ENCODE data around the gene LPP.

LPP gene

DNA sequence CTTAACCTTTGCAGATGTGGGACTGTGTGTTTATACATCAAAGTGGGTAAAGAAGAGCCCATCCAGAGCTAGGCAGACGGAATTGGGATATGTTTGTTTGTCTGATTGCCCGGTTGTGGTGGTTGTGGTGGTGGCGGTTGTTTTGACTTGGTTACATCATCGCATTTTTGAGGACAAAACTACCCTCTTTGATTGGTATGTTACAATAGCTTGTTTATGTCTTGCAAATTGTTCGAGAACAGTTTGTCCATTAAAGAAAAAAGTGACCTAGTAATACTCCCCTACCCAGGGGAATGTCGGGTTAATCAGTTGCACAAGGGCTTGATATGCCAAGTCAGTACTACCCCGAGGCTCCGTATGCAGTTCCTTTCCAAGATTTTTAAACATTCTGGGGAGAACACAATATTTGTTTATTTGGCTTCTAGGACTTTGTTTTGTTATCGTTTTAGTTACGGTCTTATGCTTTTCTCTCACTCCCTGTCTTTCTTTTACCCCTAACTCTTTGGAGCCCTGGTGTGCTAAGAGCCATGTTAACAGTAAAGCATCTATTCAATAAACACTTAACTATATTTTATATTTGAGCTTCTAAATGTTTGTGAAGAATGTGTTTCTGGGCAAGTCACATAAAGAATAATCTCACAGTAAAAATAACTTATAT, 315.4 kb downstream of the LPP start:
- DNase-seq (ENCODE audit: low read depth): no peak
- TF ChIP-seq, protein P1, sequence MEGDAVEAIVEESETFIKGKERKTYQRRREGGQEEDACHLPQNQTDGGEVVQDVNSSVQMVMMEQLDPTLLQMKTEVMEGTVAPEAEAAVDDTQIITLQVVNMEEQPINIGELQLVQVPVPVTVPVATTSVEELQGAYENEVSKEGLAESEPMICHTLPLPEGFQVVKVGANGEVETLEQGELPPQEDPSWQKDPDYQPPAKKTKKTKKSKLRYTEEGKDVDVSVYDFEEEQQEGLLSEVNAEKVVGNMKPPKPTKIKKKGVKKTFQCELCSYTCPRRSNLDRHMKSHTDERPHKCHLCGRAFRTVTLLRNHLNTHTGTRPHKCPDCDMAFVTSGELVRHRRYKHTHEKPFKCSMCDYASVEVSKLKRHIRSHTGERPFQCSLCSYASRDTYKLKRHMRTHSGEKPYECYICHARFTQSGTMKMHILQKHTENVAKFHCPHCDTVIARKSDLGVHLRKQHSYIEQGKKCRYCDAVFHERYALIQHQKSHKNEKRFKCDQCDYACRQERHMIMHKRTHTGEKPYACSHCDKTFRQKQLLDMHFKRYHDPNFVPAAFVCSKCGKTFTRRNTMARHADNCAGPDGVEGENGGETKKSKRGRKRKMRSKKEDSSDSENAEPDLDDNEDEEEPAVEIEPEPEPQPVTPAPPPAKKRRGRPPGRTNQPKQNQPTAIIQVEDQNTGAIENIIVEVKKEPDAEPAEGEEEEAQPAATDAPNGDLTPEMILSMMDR (IDR thresholded peaks at IDR 0.05; ENCODE audit: control insufficient read depth, insufficient read depth, low read depth, low read length, missing control alignments): no peak
- no peak overlapping the region for H3K4me3 ChIP-seq (ENCODE audit: control insufficient read depth, low read depth, low read length)

DNA sequence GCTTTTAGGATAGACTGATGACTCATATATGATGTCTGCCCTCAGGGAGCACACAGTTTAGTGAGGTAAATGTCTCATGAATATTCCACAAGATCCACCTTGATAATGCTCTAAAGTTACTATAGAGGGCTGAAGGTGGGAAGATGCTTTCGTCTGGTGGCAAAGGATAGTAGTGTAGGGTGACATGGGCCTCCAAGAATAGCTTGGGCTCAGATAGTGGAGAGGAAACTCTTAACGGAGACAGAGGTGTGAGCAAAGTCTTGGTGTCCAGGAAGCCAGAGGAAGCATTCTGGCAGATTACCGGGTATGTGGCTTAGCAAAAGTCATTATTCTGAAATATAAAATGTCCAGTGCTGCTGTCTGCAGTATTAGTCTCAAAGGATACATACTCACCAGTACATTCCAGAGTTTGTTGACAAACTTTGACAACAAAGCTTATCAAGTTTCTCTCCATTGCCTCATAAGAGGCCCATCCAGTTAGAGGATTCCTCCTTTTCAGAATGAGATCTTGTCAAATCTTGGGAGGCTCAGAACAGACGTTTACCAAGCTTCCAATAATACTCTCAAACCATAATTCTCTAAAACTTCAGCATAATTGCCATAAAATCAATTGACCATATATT, 316.7 kb downstream of the LPP start:
- no peak overlapping the region for H3K4me3 ChIP-seq (ENCODE audit: control insufficient read depth, low read depth, low read length)
- no peak for DNase-seq (ENCODE audit: low read depth)
- TF ChIP-seq, protein P1 (IDR thresholded peaks at IDR 0.05; ENCODE audit: control insufficient read depth, insufficient read depth, low read depth, low read length, missing control alignments): no peak

DNA sequence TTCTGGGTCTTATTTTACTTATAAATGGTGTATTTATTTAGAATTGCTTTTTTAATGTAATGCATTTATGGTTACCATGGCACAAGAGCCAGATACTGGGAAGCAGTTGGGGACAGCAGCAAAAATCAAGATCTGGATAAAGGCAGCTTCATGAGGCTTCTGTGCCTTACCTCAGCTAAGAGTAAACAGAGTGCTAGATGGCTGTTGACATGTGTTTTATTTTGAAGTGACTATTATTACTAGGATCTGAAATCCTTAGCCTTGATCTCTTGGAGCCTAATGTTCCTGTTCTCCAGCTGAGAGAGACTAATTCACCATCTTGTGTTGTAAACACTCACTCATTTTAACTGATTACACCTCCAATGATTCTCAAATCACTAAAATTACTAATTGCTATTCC, 317.8 kb downstream of the LPP start:
- DNase-seq (ENCODE audit: low read depth): no peak
- no peak overlapping the region for H3K4me3 ChIP-seq (ENCODE audit: control insufficient read depth, low read depth, low read length)
- TF ChIP-seq, protein P1 (IDR thresholded peaks at IDR 0.05; ENCODE audit: control insufficient read depth, insufficient read depth, low read depth, low read length, missing control alignments): no peak

DNA sequence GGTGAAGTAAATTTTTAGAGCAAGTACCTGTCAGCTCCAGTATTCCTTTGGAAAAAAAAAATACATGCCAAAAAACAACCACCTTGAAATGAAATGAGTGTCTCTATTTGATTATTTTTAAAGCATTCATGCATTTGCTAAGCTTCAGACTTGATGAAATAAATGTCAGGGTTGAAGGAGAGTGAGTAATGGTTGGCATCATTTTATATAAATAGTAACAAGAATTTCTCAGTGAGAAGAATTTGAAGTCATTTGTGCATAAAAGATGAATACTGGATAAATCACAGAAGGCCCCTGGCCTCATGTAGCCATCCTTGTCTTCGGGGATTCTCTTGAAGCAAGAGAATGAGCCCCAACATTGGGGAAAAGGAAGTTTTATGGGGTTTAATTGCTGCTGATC, 318.4 kb downstream of the LPP start:
- no peak overlapping the region for H3K4me3 ChIP-seq (ENCODE audit: control insufficient read depth, low read depth, low read length)
- DNase-seq (ENCODE audit: low read depth): no peak

DNA sequence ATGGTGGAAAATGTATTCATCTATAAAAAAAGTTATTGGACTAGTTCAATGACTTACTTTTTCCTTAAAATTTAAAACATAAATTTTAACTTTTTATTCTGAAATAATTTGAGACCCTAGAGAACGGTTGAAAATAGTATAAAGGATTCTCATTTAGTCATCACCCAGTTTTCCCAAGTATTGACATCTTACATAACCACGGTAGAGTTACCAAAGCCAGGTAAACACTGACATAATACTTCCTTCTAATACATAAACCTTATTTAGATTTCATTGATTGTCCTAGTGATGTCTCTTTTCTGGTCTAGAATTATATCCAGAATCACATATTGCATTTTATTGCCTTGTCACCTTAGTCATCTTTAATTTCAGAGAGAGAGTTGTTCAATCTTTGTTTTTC, 319.1 kb downstream of the LPP start:
- no peak for DNase-seq (ENCODE audit: low read depth)
- TF ChIP-seq, protein P1 (IDR thresholded peaks at IDR 0.05; ENCODE audit: control insufficient read depth, insufficient read depth, low read depth, low read length, missing control alignments): no peak
- no peak overlapping the region for H3K4me3 ChIP-seq (ENCODE audit: control insufficient read depth, low read depth, low read length)

More for the DNA sequence above, 318.4 kb downstream of the LPP start:
- TF ChIP-seq, protein P1 (IDR thresholded peaks at IDR 0.05; ENCODE audit: control insufficient read depth, insufficient read depth, low read depth, low read length, missing control alignments): no peak

DNA sequence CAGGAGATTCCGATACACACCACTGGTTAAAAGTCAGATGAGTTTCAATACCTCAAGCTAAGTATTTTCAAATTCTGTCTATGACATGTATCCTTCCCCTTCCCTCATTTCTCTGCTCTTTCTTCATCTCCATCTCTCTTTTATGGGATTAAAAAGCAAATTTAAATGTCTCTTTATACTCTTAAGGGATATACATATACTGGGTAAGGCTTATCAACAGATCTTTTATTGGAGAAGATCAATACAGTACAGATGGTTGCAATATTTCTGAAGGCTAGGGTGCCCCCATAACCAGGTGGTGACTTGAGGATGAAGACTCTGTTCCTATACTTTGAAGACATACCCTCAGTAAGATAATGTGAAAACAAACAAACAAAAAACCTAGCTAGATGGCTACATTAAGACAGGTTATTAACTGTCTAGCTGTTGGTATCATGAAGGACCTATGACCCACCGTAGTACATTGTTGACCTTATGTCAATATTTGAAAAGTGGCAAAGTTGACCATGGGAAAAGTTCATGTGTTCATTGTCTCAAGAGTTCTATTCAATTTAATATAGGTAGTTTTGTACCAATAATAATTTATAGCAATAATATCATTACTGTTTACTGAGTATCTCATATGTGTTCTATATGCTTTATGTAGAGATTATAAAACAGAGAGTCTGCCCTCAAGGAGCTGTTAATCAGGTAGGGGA, 319.8 kb downstream of the LPP start:
- TF ChIP-seq, protein P1 (IDR thresholded peaks at IDR 0.05; ENCODE audit: control insufficient read depth, insufficient read depth, low read depth, low read length, missing control alignments): no peak
- no peak for DNase-seq (ENCODE audit: low read depth)
- H3K4me3 ChIP-seq (ENCODE audit: control insufficient read depth, low read depth, low read length): no peak overlapping the region

Data from AG09309 (cell line).